ENCODE data around the gene MPPE1. TPM values are rescaled to one million over a fixed set of nuclear protein-coding genes. Genes with fewer than 3 reads are reported as not detected.
A peak's percentile ranks its signal among the peaks of the same experiment; 100 is the strongest.

MPPE1 gene
- total RNA-seq, 1 experiment from 2014 or later, result 17.9 TPM

DNA sequence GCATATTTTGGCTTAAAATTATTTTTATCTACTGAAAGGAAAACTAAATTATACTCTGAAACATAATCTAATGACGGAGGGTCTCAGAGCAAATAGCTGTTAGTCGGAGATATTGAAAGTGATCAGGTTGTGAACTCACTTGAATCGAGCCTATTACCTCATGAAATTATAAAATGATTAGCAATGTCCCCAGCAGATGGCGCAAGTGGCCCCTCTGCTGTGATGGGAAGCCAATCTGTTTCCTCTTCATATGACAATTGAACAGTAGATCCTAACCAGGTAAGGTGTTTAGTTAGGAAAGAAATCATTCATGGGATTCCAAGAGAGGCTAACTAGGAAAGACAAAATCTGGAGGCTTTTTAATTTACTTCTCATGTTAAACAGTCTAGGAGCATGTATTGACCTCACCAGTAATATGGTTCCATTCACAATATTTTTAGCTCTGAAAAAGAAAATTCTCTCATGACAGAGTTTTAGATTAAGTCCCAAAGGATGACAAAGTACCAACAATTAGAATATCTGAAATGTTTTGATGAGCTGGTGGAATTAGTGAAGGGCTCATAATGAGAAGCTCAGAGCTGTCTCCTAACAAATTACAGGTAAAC is 29.9 kb upstream of the MPPE1 start:
- Histone ChIP-seq H3F3A (ENCODE audit: low read length, unreplicated experiment) (no peaks in the 10 kb centered on the region), H3K9me2 (replicated peaks; ENCODE audit: low read length) (no peaks in the 10 kb centered on the region), H3K27ac (ENCODE audit: low read length) (no peak overlapping the region), H3K36me3 (ENCODE audit: low read depth, low read length) (no peaks in the 10 kb centered on the region), H3K27me3 (ENCODE audit: low read length) (no peaks in the 10 kb centered on the region), H2AFZ (ENCODE audit: low read length) (no peak overlapping the region), H3K4me3 (ENCODE audit: low read length) (no peak overlapping the region), H3K4me1 (ENCODE audit: insufficient read depth, low read length) (no peaks in the 10 kb centered on the region), H3K9ac (ENCODE audit: low read length) (no peak overlapping the region), H4K20me1 (ENCODE audit: low read length) (no peaks in the 10 kb centered on the region), H3K9me3 (ENCODE audit: low read length) (no peaks in the 10 kb centered on the region), H3K79me2 (ENCODE audit: low read length) (no peaks in the 10 kb centered on the region), H3K4me2 (ENCODE audit: low read length) (peak overlapping the region; percentile 59; the same call in 1 of the 2 replicates)
- BruUV-seq (replicated peaks), result no TSS peak
- intact Hi-C loops (cut with micrococcal nuclease), result loop anchor here (1.0 to 5.0 kb wide), 5 partner anchors 26 to 206 kb away; no protein-coding TSS in a partner anchor
- POLR2A ChIA-PET (ENCODE audit: unreplicated experiment), result no interaction called here
- peak; percentile 87 for DNase-seq
- CTCF ChIA-PET, result interaction anchor here (0.6 to 3.3 kb wide), 8 partner anchors 9 to 205 kb away, joined by 3 to 62 read pairs (median 4); no protein-coding TSS in a partner anchor
- peak; percentile 84 for ATAC-seq
- TF ChIP-seq EZH2 (IDR thresholded peaks at IDR 0.05; ENCODE audit: low read length, unreplicated experiment) (no peak), EZH2phosphoT487 (IDR thresholded peaks at IDR 0.05; ENCODE audit: borderline replicate concordance, low read length) (no peak)
- TF ChIP-seq, protein P1, sequence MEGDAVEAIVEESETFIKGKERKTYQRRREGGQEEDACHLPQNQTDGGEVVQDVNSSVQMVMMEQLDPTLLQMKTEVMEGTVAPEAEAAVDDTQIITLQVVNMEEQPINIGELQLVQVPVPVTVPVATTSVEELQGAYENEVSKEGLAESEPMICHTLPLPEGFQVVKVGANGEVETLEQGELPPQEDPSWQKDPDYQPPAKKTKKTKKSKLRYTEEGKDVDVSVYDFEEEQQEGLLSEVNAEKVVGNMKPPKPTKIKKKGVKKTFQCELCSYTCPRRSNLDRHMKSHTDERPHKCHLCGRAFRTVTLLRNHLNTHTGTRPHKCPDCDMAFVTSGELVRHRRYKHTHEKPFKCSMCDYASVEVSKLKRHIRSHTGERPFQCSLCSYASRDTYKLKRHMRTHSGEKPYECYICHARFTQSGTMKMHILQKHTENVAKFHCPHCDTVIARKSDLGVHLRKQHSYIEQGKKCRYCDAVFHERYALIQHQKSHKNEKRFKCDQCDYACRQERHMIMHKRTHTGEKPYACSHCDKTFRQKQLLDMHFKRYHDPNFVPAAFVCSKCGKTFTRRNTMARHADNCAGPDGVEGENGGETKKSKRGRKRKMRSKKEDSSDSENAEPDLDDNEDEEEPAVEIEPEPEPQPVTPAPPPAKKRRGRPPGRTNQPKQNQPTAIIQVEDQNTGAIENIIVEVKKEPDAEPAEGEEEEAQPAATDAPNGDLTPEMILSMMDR (conservative IDR thresholded peaks at IDR 0.05; ENCODE audit: low read depth, low read length), result peak; percentile 91

DNA sequence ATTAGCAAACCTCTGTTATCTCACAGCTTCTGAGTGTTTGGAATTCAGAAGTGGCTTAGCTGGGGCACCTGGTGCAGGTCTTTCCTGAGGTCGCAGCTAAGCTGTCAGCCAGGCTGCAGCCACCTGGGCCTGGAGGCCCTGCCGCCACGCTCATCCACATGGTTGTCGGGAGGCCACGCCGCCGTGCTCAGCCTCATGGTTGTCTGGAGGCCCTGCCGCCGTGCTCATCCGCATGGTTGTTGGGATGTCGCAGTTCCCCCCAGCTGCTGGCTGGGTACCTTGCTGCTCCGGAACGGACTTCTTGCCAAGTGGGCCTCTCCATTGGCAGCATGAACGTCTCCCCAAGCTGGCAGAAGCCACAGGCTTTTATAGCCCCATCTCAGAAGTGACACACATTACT is 24.3 kb upstream of the MPPE1 start:
- no TSS peak for BruUV-seq (replicated peaks)
- H3K4me2 ChIP-seq (ENCODE audit: low read length), result no peak overlapping the region
- no peak overlapping the region for H3K4me3 ChIP-seq (ENCODE audit: low read length)
- H3K79me2 ChIP-seq (ENCODE audit: low read length), result no peaks in the 10 kb centered on the region
- no peaks in the 10 kb centered on the region for H3K9me2 ChIP-seq (replicated peaks; ENCODE audit: low read length)
- H3K4me1 ChIP-seq (ENCODE audit: insufficient read depth, low read length), result no peaks in the 10 kb centered on the region
- intact Hi-C loops (cut with micrococcal nuclease), result no loop called here
- ChIA-PET CTCF (interaction anchor here (0.5 kb wide), 1 partner anchor 22 kb away, joined by 6 read pairs; no protein-coding TSS in a partner anchor), POLR2A (ENCODE audit: unreplicated experiment) (interaction anchor here (0.7 kb wide), 1 partner anchor 34 kb away, joined by 28 read pairs; no protein-coding TSS in a partner anchor)
- H3K9ac ChIP-seq (ENCODE audit: low read length), result no peak overlapping the region
- H2AFZ ChIP-seq (ENCODE audit: low read length), result no peak overlapping the region
- ATAC-seq, result no peak
- no peaks in the 10 kb centered on the region for H3K36me3 ChIP-seq (ENCODE audit: low read depth, low read length)
- no peaks in the 10 kb centered on the region for H3K9me3 ChIP-seq (ENCODE audit: low read length)
- no peak overlapping the region for H3K27ac ChIP-seq (ENCODE audit: low read length)
- H4K20me1 ChIP-seq (ENCODE audit: low read length), result no peaks in the 10 kb centered on the region
- H3F3A ChIP-seq (ENCODE audit: low read length, unreplicated experiment), result no peaks in the 10 kb centered on the region
- H3K27me3 ChIP-seq (ENCODE audit: low read length), result no peaks in the 10 kb centered on the region
- DNase-seq, result no peak
- TF ChIP-seq, protein P1 (conservative IDR thresholded peaks at IDR 0.05; ENCODE audit: low read depth, low read length), result no peak
- TF ChIP-seq EZH2 (IDR thresholded peaks at IDR 0.05; ENCODE audit: low read length, unreplicated experiment) (no peak), EZH2phosphoT487 (IDR thresholded peaks at IDR 0.05; ENCODE audit: borderline replicate concordance, low read length) (no peak)

DNA sequence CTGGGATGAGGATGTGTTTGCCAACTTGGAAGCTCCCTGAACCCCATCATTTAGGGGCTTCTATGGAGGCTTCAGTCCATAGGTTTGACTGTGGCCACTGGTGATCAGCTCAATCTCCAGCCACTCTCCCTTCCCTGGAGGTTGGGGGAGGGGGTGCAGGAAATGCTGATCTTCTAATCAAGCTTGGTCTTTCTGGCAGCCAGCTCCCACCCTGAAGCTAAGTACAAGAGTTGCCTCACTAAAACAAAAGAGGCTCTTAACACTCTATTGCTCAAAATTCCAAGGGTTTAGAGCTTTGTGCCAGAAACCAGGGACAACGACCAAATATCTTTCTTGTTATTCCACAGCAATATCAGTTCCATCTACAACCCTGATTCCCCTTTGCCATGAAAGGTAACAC is 19.4 kb upstream of the MPPE1 start:
- H3K36me3 ChIP-seq (ENCODE audit: low read depth, low read length), result no peaks in the 10 kb centered on the region
- ChIA-PET CTCF (no interaction called here), POLR2A (ENCODE audit: unreplicated experiment) (no interaction called here)
- H3K9ac ChIP-seq (ENCODE audit: low read length), result no peak overlapping the region
- no peaks in the 10 kb centered on the region for H3K27me3 ChIP-seq (ENCODE audit: low read length)
- H4K20me1 ChIP-seq (ENCODE audit: low read length), result no peaks in the 10 kb centered on the region
- H3K4me3 ChIP-seq (ENCODE audit: low read length), result no peak overlapping the region
- no peak overlapping the region for H2AFZ ChIP-seq (ENCODE audit: low read length)
- BruUV-seq (replicated peaks), result no TSS peak
- intact Hi-C loops (cut with micrococcal nuclease), result no loop called here
- H3K4me2 ChIP-seq (ENCODE audit: low read length), result no peak overlapping the region
- H3K27ac ChIP-seq (ENCODE audit: low read length), result no peak overlapping the region
- no peaks in the 10 kb centered on the region for H3K79me2 ChIP-seq (ENCODE audit: low read length)
- DNase-seq (no peak), ATAC-seq (no peak)
- H3F3A ChIP-seq (ENCODE audit: low read length, unreplicated experiment), result no peaks in the 10 kb centered on the region
- TF ChIP-seq EZH2 (IDR thresholded peaks at IDR 0.05; ENCODE audit: low read length, unreplicated experiment) (no peak), EZH2phosphoT487 (IDR thresholded peaks at IDR 0.05; ENCODE audit: borderline replicate concordance, low read length) (no peak)
- TF ChIP-seq, protein P1 (conservative IDR thresholded peaks at IDR 0.05; ENCODE audit: low read depth, low read length), result no peak
- H3K9me2 ChIP-seq (replicated peaks; ENCODE audit: low read length), result no peaks in the 10 kb centered on the region
- no peaks in the 10 kb centered on the region for H3K4me1 ChIP-seq (ENCODE audit: insufficient read depth, low read length)
- H3K9me3 ChIP-seq (ENCODE audit: low read length), result no peaks in the 10 kb centered on the region

Data from PC-3 (cell line).